Stimulated activated CD8-positive, alpha-beta memory T cell treated with anti-CD3 and anti-CD28 coated beads, Interleukin-15, amount 100 ng/mL, for 4 hours (primary cell): ENCODE data around the gene MUC20.
"Not testable (repeated sequence)": the region's sequence is repeated elsewhere in the genome, so short reads cannot be mapped to it uniquely, and the experiment has no call there.

Source experiments
- DNase-seq, 2 donors: peaks; one replicate each; pipeline ENCODE4 v3.0.0-alpha.2; 2020; ENCODE audit warnings: low read depth in 2 of 2

The MUC20 gene

GRCh38 chr3:195720831-195721506 is at the start of gene MUC20:
MUC20 (plus strand) TSS chr3:195720978; CDS start chr3:195721008, 30 bp downstream.
- DNase-seq, result not testable (repeated sequence)

DNA sequence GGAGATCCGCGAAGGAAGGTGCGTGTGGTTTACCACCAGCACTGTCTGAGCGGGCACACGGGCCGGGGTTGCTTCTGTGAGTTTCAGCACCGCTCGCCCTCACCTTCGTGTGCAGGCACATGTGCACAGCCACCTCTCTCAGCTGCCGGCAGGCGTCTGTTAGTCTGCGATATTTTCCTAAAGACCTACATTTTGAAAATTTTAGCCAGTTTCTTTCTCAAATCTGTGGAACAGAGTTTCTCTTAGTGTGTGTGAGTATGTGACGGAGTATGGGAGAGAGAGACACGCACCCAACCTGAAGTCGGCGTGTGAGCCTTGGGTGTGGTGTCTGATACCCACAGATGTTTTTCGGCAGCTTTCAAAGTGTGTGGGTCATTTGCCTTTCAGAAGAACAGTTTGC is 49.5 kb upstream of the MUC20 start:
- DNase-seq, result not testable (repeated sequence)

GRCh38 chr3:195673711-195674110 is 47.1 kb upstream of the MUC20 start:
- DNase-seq, result not testable (repeated sequence)

GRCh38 chr3:195678391-195679015 is 42.3 kb upstream of the MUC20 start:
- not testable (repeated sequence) for DNase-seq

DNA sequence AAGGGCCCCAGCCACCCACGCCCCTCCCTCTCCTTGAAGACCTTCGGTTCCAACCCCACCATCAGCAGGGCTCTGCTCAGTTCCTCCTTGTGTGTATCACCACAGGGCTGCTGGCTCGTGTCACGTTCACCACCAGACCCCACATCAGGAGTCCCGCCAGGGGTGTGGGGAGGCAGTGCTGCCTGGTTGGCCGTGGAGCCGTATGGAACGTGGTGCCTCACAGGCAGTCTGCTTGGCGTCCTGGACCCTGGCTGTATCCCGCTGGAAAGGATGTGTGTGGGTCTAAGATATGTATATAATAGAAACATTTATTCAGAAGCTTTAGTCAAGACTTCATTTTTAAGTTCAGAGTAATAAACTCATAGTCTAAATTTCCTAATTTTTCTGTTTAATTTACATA is 40.1 kb upstream of the MUC20 start:
- not testable (repeated sequence) for DNase-seq

DNA sequence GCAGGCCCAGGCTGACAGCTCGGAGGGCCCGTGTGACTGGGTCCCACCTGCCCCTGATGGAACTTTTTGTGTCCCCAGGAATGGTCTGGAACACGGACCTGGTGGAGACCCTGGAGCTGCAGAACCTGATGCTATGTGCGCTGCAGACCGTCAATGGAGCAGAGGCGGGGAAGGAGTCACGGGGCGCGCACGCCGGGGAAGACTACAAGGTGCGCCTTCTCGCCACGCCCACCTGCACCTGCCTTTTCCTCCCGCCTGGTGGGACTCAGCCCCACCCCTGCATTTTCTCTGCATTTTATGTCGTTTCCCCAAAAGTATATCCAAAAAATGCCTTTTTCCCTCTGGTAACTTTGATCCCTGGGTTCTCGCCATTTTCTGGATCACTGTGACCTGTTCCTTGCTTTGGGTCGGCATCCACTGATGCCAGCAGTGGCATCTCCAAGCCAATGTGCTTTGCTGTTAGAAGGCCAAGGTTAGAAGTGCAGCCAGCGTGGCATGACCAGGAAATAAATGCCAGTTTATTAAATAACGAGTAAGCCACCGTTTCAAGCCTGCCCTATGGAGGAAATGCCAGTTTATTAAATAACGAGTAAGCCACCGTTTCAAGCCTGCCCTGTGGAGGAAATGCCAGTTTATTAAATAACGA is 39.2 kb upstream of the MUC20 start:
- not testable (repeated sequence) for DNase-seq

DNA sequence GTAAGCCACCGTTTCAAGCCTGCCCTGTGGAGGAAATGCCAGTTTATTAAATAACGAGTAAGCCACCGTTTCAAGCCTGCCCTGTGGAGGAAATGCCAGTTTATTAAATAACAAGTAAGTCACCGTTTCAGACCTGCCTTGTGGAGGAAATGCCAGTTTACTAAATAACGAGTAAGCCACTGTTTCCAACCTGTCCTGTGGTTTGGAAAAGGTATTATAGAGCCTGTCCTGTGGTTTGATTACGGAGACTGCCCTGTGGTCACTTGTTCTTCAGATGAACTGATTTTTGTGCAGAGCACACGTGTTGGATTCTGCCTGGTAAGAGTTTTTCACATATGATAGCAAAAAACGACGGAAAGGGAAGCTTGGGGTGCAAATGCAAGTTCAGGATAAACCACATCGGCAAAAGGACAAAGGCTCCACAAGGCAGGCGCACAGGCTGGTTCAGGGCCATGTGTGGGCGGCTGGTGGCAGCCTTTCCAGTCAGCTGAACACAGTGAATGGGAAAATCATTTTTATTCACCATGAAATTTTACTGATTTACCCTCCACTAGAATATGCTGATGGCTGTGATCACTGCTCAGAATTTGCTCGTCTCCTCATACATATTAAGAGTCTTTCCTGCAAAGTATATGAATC is 38.6 kb upstream of the MUC20 start:
- DNase-seq, result not testable (repeated sequence)

DNA sequence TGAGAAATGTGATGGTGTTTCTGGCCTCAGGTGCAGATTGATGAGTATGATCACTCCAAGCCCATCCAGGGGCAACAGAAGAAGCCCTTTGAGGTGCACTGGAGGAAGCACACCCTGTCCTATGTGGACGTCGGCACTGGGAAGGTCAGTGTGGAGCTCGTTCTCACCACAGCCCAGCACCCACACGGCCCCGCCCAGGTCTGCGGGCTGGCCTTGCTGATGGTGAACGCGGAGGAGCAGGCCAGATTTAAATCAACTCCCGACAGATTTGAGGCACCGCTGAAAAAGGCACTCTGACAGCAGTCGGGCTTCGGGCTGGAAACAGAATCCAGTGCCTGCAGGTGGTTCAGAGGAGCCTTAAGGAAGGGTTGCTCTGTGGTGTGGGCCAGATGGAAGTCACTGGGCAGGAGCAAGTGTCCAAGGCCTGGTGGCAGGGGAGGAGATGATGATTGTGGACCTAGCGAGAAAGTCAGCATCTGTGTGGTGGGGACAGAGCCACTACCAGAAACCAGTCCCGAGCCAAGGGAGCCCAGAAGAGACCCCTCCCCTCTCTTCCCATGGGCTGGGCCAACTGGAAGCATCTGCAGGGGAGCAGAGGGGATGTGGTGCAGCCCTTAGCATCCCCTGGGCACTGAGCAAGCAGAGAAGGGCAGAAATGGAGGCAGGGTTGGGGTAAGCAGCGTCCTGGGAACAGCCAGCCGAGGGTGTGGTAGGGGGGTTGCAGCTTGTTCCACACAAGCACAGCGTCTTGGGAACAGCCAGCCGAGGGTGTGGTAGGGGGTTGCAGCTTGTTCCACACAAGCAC is 36.9 kb upstream of the MUC20 start:
- not testable (repeated sequence) for DNase-seq

DNA sequence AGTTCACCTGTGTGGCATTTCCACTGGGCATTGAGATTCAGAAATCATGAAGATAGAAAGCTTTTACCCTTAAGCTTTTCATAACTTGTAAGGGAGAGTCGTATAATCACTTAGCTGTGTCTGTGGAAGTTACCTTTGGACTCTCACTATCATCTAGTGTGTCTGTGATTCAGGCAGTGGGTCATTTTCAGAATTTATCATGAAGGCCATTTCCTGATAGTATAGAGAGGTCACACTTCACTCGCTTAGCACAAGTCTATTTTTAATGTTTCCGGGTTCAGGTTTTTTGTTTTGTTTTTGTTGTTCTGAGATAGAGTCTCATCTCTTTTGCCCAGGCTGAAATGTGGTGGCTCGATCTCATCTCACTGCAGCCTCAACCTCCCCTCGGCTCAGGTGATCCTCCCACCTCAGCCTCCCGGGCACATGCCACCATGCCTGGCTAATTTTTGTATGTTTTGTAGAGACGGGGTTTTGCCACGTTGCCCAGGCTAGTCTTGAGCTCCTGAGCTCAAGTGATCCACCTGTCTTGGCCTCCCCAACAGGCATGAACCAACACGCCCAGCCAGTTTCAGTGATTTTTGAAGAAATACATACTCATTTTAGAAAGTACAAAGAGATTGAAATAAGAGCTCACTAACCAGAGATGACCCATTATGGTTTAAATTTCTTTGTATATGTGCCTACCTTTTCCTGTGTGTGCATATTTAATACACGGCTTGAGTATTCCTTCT is 36.1 kb upstream of the MUC20 start:
- DNase-seq, result not testable (repeated sequence)

DNA sequence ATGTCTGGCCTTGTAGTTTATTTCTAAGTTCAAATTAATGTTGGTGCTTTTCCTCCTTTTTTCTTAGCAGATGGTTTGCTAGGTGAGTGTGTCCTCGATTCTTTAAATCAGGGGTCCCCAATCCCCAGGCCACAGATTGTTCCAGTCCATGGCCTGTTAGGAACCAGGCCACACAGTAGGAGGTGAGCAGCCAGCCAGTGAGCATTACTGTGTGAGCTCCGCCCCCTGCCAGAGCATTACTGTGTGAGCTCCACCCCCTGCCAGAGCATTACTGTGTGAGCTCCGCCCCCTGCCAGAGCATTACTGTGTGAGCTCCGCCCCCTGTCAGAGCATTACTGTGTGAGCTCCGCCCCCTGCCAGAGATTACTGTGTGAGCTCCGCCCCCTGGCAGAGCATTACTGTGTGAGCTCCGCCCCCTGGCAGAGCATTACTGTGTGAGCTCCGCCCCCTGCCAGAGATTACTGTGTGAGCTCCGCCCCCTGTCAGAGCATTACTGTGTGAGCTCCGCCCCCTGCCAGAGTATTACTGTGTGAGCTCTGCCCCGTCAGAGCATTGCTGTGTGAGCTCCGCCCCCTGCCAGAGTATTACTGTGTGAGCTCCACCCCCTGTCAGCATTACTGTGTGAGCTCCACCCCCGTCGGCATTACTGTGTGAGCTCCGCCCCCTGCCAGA is 34.1 kb upstream of the MUC20 start:
- DNase-seq, result not testable (repeated sequence)

DNA sequence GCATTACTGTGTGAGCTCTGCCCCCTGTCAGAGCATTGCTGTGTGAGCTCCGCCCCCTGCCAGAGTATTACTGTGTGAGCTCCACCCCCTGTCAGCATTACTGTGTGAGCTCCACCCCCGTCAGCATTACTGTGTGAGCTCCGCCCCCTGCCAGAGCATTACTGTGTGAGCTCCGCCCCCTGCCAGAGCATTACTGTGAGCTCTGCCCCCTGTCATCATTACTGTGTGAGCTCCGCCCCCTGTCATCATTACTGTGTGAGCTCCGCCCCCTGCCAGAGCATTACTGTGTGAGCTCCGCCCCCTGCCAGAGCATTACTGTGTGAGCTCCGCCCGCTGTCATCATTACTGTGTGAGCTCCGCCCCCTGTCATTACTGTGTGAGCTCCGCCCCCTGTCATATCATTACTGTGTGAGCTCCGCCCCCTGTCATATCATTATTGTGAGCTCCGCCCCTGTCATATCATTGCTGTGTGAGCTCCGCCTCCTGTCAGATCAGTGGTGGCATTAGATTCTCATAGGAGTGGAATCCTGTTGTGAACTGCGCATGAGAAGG is 33.5 kb upstream of the MUC20 start:
- not testable (repeated sequence) for DNase-seq

GRCh38 chr3:195688471-195689183 is 32.2 kb upstream of the MUC20 start:
- DNase-seq, result not testable (repeated sequence)

GRCh38 chr3:195689184-195690070 is 31.4 kb upstream of the MUC20 start:
- not testable (repeated sequence) for DNase-seq

DNA sequence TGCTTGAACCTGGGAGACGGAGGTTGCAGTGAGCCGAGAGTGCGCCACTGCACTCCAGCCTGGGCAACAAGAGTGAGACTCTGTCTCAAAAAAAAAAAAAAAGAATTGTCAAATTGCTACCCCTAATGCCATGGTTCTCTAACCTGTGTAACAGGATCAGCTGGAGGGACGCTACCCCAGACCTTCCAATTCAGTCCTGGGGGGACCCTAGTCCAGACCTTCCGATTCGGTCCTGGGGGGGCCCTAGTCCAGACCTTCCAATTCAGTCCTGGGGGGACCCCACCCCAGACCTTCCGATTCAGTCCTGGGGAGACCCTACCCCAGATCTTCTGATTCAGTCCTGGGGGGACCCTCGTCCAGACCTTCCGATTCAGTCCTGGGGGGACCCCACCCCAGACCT is 29.8 kb upstream of the MUC20 start:
- DNase-seq, result no peak

DNA sequence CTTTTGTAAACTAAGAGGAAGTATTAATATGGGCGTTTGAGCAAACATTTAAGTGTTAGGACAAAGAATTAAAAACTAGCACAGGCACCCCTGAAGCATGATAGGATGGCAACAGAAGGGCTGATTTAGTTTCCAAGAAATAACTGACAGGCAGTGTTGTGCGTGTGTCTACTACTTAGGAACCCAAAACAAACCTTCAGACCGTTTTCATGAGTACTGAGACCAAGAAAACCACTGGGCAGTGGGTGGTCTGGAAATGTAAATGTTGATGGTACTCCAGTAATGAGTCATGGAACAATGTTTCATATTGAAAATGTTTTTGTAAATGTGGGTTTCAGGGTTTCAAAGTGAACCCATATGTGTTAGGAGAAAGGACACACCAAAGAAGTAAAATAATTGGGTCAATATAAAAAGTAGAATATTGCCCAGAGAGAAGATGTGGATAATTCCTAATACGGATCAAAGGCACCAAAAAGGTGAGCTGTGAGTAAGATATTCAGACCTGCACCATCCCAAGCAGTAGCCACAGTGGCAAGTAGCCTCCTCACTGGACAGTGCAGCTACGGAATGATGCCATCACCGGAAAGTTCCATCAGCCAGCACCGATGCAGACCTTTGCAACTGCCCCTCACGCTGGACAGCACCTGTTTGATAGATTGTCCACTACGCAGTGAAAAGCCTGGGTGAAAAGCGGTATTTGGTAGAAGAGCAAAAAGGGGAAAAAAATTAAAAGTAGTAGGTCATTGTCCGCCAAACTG is 29.0 kb upstream of the MUC20 start:
- DNase-seq, result not testable (repeated sequence)

DNA sequence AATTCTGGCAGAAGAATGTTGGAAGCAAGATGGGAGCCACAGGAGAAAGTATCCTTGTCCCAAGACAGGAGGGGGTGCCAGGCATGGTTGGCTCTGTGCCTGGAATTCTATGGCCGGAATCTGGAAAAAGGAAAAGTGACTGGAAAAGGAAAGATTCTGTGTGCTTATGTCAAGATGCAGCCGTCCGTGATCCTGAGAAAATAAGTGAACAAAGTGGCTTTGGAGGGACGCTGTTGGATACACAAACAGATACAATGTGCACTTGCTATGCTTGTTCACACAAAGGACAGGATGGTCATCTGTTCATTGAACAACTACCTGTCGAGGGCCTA is 28.5 kb upstream of the MUC20 start:
- no peak for DNase-seq

DNA sequence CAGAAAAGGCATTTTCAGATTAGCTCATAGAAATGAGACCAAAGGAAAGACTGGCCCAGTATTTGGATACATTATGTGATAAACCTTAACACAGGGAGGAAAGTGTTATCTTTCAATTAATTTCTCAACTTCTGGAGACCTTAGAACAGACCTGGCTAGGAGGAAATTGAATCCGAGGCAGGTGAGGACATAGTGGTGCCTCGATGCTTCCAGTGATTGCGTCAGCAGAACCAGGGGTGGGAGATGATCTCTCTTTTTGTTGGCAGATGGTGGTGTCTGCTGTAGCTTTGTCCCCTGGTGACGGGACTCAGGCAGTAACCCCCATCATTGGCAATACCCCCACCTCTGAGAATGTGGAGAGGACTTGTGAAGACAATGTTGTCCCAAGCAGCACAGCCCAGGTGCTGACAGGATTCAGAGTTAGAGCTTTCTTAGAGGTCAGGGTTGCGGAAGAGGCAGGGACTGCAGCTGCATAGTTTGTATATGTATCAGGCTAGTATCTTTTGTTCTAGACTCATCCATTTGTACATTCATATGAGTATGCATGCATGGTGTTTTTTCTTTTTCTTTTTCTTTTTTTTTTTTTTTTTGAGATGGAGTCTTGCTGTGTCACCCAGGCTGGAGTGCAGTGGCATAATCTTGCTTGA is 27.9 kb upstream of the MUC20 start:
- DNase-seq, result no peak
